Stimulated activated CD4-positive, alpha-beta T cell treated with anti-CD3 and anti-CD28 coated beads, Interleukin-1b, Interleukin-23, amount 100 ng/mL, for 4 hours (primary cell): ENCODE results near the gene HMX3.
"Not testable (repeated sequence)": the region's sequence is repeated elsewhere in the genome, so short reads cannot be mapped to it uniquely, and the experiment has no call there.

Experiments
- DNase-seq, 2 donors: peaks; one replicate each; pipeline ENCODE4 v3.0.0-alpha.2; 2020; ENCODE audit warnings: low read depth in 2 of 2

Gene HMX3

DNA sequence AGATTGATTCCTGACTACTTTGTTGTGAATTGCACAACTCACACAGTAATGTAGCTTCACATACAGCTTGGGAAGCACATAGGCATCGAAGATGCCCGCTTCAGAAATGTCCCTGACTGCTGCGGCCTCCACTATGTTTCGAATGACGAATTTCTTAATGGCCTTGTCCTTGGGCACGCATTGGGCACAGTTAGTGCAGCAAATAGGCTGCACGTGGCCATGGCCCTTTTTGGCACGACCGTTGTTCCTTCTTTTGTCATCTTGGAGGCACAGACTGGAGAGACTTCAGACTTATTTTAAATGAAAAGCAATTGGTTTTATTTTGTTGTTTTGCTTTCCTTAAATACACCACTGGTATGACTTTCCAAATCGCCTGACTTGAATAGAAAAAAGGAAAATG, 35.8 kb downstream of the HMX3 start:
- not testable (repeated sequence) for DNase-seq

DNA sequence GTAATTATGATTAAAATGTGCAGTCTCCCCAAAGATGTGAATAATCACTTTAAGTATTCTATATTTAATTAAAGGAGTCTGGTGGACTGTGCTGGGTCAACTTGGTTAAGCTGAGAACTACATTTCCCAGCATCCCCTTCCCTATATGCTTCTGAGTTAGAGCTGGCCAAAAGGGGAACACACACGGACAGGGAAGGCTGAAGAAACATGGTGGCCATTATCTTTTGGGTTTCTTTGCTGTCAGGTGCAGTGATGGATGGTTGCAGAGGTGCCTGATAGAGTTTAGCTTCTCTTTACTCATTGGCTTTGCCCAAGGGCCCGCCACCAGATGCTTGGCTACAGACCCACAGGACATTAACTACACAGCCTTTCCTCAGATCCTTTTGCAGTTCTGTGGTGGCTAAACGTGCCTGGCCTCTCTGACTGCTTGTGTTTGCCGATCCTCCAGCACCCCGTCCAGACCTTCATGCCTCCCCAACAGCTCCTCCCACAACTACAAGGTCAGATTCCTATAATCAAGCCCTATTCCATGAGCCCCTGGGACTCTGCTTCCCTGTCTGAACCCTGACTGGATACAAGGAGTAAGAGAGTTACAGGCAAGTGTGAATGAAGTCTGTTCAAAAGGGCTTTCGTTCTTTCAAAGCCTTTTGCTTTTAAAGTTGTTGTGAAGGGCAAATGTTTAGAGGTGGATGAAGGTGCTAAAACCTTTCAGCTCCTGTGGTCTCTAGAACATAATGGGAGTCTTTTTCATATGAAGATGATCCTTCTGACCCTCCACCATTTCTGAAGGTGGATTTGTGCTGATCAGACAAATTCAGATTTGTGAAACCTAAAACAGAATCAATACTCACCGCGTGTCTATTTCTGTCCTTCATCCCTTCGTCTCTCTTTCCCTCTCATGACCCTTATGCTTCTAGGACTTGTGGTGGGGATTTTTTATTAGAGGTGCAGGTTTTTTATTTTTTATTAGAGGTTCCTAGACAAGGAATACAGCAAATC, 39.9 kb downstream of the HMX3 start:
- DNase-seq = no peak

DNA sequence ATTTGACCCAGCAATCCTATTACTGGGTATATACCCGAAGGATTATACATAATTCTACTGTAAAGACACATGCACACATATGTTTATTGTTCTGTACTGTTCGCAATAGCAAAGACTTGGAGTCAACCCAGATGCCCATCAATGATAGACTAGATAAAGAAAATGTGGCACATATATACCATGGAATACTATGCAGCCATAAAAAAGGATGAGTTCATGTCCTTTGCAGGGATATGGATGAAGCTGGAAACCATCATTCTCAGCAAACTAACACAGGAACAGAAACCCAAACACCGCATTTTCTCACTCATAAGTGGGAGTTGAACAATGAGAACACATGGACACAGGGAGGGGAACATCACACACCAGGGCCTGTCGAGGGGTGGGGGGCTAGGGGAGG, 42.6 kb downstream of the HMX3 start:
- DNase-seq = not testable (repeated sequence)

DNA sequence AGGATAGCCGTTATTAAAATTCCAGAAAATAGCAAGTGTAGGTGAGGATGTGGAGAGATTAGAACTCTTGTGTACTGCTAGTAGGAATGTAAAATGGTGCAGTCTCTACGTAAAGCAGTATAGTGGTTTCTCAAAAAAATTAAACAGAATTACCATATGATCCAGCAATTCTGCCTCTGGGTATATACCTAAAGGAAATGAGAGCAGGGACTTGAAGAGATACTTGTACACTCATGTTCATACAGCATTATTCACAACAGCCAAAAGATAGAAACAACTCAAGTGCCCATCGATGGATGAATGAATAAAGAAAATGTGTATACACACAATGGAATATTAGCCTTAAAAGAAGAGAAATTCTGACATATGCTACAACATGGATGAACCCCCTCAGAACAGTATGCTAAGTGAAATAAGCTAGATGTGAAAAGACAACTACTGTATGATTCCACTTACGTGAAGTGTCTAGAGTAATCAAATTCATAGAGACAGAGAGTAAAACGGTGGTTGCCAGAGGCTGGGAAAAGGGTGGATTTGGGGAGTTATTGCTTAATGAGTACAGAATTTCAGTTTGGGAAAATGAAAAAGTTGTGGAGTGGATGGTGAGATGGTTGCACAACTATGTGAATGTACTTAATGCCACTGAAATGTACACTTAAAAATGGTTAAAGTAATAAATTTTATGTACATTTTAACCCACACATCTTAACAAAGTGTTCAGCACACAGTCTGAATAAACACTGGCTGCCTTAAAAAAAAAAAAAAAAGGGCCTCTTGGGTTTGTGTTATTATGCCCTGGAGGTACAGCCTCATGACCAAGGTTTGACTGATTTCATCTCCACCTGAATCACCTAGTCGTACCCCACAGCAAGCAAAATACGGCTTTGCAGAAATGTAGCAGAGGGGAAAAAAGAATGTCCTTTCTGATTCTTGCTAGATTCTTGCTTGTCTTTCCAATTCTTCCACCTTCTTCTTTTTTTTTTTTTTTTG, 44.6 kb downstream of the HMX3 start:
- no peak for DNase-seq

DNA sequence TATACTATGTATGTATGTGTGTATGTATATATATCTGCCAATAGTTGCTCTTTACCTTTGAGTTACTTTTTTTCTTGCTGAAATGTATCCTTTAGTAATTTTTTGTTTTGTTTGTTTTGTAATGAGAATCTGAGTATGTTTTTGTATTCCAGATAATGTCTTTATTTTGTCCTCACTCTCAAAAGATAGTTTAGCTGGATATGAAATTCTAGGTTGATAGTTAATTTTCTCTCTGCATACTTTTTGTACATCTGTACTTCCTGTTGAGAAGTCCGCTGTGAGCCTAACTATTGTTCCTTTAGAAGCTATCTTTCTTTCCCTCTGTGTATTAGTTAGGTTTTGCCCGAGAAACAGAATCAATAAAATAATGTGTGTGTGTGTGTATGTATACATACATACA, 48.0 kb downstream of the HMX3 start:
- no peak for DNase-seq

DNA sequence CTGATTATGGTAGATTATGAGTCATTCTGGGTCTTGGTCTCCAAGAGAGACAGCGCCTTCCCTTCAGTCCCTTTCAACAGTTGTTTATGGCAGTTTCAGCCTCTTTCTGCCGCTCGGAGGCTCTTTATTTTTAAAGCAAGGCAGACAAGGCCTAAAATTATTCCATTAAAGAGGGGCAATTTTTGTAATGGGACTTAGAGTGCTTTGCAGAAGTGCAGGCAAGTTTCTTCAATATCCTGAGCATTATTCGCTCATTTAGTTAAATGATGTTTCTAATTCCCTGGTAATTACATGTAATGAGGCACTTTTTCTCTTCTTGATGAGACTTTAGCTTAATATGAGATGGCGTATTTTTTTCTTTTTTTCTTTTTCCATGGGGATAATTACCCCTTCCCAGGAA, 52.0 kb downstream of the HMX3 start:
- no peak for DNase-seq
